GM18909 (cell line): ENCODE results near the gene BNC2.

Experiments
- ATAC-seq: cut with Tn5 transposase; IDR thresholded peaks from one replicate; pipeline ENCODE4 v1.9.1; 2021; ENCODE audit warnings: mild to moderate bottlenecking; ENCODE audit not compliant: unreplicated experiment, poor library complexity

BNC2 gene

DNA sequence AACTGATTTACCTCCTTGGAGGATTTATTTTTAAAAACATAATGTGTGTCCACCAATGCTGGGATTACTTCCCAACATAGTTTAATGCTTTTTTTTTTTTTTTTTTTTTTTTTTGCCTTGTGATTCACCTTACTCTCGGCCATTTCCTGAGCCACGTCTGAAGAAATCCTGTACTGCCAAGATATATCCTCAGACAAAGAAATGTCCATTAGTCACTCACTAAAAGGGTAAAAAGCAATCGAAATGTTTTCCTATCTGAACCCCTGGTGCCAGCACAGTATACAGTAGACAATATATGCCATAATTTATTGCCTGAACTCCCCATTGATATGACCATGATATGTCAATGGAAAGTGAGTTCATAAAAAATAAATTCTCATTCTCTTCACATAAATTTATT lies 344.1 kb downstream of the BNC2 start:
- ATAC-seq, result no peak

GRCh38 chr9:16524823-16525222 lies 345.6 kb downstream of the BNC2 start:
- ATAC-seq, result no peak

DNA sequence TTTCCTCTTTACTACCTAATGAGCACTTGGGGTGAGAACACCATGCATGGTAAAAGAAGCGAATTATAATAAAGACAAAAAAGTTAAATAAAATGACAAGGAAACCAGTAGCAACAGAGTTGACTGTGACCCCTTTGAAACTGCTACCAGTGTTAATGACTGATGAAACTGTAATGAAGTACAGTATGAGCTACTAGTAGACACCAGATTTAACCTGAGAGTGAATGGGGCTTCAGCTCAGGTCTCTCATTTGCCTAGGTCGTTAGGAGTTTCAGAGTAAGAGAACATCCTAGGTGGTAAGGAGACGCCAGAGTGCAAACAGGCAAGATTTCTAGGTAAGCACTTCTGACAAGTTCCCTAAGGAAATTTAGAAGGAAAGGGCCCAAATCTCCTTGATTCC lies 346.4 kb downstream of the BNC2 start:
- no peak for ATAC-seq

GRCh38 chr9:16521868-16522411 lies 348.5 kb downstream of the BNC2 start:
- no peak for ATAC-seq

DNA sequence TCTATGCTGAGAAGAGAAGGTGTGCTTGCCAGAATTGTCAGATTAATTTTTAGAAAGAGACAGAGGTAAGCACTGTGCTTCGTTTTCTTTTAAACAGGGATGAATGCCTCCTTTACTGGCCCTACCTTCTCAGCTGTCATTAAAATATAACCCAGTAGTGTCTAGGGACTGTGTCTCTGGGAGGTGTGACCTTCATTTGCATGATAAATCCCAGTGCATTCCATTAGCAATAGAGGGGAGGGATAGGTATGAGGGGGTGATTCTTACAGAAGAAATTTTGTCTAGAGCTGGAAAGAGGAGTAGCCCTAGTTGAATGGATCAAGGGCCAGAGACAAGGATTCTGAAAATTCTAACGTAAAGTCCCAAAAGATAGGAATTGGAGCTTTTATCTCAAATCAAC lies 351.5 kb downstream of the BNC2 start:
- ATAC-seq, result no peak

- ATAC-seq, result no peak
Observed at GRCh38 chr9:16516891-16517290, 353.6 kb downstream of the BNC2 start.

GRCh38 chr9:16515879-16516301 lies 354.6 kb downstream of the BNC2 start:
- ATAC-seq, result no peak

DNA sequence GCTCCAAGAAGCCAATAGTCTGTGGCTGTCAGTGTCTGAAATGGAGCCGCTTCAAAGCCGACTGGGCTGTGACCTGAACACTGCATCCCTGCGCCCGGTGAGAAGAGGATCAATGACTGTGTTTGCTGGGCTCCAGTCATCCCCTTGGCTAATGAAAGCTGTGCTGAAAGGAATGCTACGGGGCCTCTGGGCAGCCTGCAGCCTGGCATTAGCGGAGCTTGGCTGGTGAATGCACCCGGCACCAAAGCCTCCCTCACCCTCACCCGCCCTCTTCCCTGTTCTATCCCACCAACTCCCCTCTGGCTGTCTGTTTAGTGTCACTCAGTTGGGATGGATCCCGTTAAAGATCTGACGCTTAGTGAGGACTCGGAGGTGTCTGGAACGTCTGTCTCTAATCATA lies 355.3 kb downstream of the BNC2 start:
- no peak for ATAC-seq

- ATAC-seq, result no peak
Observed at GRCh38 chr9:16514131-16514530, 356.3 kb downstream of the BNC2 start.

DNA sequence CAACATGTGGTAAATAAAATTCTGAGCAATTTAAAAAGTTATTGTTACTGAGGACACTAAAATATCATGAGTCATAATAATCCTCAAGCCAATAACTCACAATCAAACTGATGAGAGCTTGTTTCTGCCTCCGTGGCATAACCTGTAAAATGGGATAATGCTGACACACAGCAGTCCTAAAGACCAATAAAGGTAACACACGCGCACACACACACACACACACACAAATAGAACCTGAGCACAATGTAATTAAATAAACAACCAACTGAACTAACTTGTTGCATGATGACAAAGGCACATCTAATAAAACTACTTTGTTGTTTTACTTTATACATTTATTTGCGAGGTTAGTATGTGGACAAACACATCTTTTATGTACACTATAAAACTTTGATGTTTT lies 358.2 kb downstream of the BNC2 start:
- no peak for ATAC-seq

DNA sequence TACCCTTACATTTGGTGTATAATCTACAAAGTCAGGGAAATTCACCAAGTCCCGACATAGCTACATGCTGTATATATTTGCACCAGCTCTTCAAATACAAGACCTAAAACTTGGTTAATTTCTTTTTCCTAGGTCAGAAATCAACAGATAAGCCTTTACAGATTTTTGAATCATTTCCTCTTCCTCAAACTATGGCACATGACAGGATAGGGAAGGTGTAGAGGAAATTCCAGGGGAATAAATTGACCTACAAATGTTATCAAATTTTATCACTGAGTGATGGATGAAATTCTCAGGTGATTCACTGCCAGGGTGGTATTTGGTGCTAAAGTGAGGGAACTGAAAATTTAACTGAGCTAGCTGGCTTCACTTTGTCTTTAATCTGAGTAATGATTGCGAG lies 360.0 kb downstream of the BNC2 start:
- ATAC-seq, result no peak

DNA sequence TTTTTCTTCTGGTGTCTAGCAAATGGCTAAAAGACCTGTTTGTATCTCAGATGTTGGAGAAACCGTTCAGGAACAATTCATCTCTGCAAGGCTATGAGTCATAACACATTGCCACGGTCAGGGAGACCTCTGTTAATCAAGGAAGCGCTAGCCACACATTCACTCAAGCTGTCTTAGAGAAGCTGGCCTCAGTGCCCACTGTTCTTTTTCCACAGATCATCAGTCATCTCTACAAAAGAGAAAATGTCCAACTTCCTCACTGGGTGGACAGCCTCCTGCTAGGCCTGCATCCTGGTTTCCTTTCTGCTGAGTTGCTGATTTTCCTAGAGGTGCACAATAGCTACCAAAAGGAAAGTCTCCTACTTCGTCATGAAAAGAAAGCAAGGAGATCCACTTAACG lies 360.5 kb downstream of the BNC2 start:
- no peak for ATAC-seq

DNA sequence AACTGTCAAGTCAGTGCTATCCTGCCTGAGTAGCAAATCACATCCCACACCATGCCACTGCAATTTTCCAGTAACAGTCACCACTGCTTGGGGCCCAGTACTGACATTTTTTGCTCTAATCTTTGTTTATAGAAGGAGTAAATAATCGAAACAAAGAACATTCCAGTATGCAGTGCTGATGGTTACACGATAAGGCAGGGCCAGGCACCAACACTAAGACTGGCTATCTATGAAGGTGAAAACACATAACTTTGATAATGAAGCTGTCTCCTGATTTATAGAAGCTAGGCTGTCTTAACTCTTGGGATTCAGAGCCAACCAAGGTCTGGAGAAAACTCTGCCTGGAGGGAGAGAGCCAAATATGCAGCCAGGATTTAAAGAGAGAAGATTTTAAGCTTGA lies 365.3 kb downstream of the BNC2 start:
- ATAC-seq, result no peak

DNA sequence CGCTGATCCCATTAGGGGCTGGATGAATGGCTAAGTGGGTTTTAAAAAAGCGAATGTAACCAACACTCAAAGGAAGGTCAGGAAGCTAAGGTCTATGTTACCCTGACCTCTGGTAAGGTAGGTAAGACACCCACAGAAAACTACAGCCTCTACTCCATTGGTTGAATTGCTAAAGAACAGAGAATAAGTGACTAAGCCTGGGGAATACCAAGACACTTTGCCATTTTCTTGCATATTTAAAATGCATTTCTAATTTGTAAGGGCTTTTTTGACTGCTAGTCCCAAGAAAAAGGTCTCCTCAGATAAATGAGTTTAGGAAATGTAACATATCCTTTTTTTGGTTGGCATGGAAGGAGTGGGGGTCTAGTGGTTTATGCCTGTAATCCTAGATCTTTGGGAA lies 368.7 kb downstream of the BNC2 start:
- no peak for ATAC-seq

GRCh38 chr9:16501141-16501540 lies 369.3 kb downstream of the BNC2 start:
- no peak for ATAC-seq

DNA sequence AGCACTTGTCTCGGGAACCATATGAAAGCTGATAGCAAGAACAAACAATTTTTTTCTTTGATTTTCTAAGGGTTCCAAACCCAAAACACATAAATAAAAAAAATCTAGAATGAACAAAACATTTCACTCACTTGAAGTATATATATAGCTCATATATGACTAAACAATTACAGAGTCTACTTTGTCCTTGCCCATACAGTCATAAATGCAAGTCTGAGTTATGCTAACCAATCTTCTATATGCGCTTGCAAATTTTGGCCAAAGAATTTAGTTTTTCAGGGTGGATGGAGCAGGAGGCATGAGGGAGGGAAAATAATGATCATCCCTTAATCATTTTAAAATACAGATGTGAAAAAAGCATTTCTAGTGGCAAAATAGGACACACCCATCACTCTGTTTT lies 370.1 kb downstream of the BNC2 start:
- ATAC-seq, result no peak

DNA sequence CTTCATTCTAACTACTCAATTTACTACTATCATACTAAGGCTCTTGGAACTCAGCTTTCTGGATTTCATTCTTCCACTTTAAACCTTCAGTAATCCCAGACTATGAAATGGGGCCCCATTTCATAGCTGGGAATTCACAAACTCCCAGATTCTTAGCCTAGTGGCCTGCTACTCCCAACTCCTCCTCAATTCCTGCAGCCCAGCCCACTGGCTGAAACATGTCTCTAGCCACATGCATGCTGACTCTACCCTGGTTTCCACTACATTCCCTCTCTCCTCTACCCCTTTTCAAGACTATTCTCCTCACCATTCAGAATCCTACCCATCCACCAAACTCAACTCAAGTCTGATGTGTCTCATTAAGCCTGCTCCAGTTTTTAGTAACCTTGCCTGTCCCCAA lies 370.6 kb downstream of the BNC2 start:
- no peak for ATAC-seq

DNA sequence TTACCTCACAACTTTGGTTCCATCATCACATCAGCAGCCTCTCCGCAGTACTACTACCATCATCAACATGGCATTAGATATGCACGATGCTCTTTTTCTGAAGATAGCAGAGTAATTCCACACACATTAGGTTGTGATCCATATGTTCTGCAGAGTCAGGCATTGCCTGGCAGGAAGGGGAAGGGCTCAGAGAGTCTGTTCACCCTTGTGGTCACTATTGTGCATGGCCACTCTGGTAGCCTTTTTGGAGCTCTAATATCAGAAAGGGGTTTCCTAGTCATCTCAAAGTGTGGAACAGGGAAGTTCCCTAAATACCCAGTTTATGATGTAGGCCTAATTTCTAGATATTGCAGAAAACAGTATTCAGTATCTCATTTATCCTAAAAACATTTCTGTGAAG lies 373.6 kb downstream of the BNC2 start:
- no peak for ATAC-seq

GRCh38 chr9:16487915-16488314 lies 382.6 kb downstream of the BNC2 start:
- no peak for ATAC-seq

GRCh38 chr9:16485575-16486321 lies 384.7 kb downstream of the BNC2 start:
- ATAC-seq, result no peak

DNA sequence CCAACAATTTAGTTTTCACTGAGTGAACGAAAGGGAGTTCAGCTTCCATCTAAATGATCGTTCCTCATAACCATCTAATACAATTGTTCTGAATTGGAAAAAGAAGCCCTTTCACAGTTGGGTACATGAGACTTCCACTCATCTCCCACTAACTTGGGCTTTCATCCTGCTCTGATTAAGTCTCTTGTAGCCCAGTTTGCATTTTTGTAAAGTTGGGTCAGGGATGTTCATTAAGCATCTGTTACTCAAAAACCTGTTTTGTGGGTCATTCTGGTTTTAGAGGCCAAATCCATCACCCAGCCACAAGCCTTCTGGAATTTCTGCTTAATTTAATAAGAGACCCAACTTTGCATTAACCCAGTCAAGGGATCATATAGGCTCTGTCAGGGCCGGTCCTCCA lies 385.3 kb downstream of the BNC2 start:
- no peak for ATAC-seq

DNA sequence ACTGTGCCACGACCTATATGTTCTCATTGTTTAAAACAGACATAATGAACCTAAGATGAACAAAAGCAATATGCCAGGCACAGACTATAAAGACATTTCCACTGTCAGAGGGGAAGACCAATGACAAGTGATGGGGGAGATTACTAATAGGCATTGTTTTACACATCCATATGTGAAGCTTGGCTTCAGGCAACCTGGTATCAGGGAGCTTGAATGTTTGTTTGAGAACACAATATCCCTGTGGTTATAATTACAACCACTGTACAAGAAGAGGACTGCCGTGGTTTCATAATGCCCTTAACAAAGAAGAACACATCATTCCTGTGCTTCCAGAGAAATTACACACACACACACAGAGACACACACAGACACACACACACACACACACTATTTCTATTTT lies 385.7 kb downstream of the BNC2 start:
- ATAC-seq, result no peak
